T-cell (primary cell): ENCODE measurements around the gene LSAMP. TPM values are rescaled to one million over a fixed set of nuclear protein-coding genes. Genes with fewer than 3 reads are reported as not detected.

Experiments used
- ATAC-seq, 4 experiments: fragments of 200-7000 bp in 3 of 4; fragments of 150-1000 bp in 1 of 4; cut with Tn5 transposase; replicated peaks in 1 of 4; 1 replicate in 3 of 4; 2 replicates in 1 of 4; pipeline ENCODE4 v1.10.0; 2021; ENCODE audit warnings: moderate library complexity in 3 of 4, mild to moderate bottlenecking in 2 of 4, moderate number of reproducible peaks in 1 of 4
- CTCF ChIA-PET, 2 donors: fragments of 300-600 bp; sonication (Branson Sonifier 250); formaldehyde crosslinking; loops; one replicate each; lab custom pipeline; 2022; ENCODE audit warnings: antibody characterized with exemption in 2 of 2; lab: Charles Lee
- POLR2A ChIA-PET, 2 donors: fragments of 300-600 bp; sonication (Branson Sonifier 250); formaldehyde crosslinking; loops; one replicate each; lab custom pipeline; 2022; ENCODE audit warnings: antibody characterized with exemption in 2 of 2; lab: Charles Lee
- DNase-seq, 35 experiments: peaks; one replicate each; pipeline versions ENCODE4 v3.0.0 to v3.0.0-alpha.2; 2013 to 2023
- H3K27ac ChIP-seq: one replicate; pipeline ENCODE4 v1.5.1; 2013; ENCODE audit warnings: low read length
- H3K27me3 ChIP-seq, 2 experiments: replicated peaks in 1 of 2; 1 replicate in 1 of 2; 2 replicates in 1 of 2; pipeline versions ENCODE4 v1.6.1 to v1.7.0; 2013; ENCODE audit warnings: low read length in 1 of 2, mixed read lengths in 1 of 2; ENCODE audit not compliant: control insufficient read depth in 2 of 2, insufficient read depth in 2 of 2; ENCODE audit errors: extremely low read depth in 1 of 2
- H3K36me3 ChIP-seq, 2 donors: 1 replicate in 1 of 2; 2 replicates in 1 of 2; pipeline versions ENCODE4 v1.6.1 to v1.7.0; 2013; ENCODE audit warnings: low read length in 1 of 2; ENCODE audit not compliant: control insufficient read depth in 2 of 2, insufficient read depth in 1 of 2; ENCODE audit errors: extremely low read depth in 1 of 2
- H3K4me1 ChIP-seq, 2 experiments: 1 replicate in 1 of 2; 2 replicates in 1 of 2; pipeline versions ENCODE4 v1.6.1 to v1.7.0; 2013; ENCODE audit warnings: low read length in 2 of 2, mixed read lengths in 1 of 2; ENCODE audit not compliant: insufficient read depth in 2 of 2, control insufficient read depth in 1 of 2; ENCODE audit errors: extremely low read depth in 1 of 2
- H3K4me3 ChIP-seq, 2 donors: 1 replicate in 1 of 2; 2 replicates in 1 of 2; pipeline versions ENCODE4 v1.5.1 to v1.7.0; 2013; ENCODE audit warnings: mild to moderate bottlenecking in 2 of 2, low read length in 1 of 2, moderate library complexity in 1 of 2; ENCODE audit not compliant: control insufficient read depth in 1 of 2; ENCODE audit errors: extremely low read depth in 1 of 2
- H3K9me3 ChIP-seq: 2 replicates; pipeline ENCODE4 v1.7.0; 2013
- H3K27ac Mint-ChIP-seq, 2 donors: one replicate each; pipeline ENCODE4 v1.8.0; 2020 to 2021; ENCODE audit warnings: mild to moderate bottlenecking in 2 of 2, mixed read lengths in 2 of 2
- H3K27me3 Mint-ChIP-seq, 2 donors: one replicate each; pipeline ENCODE4 v1.8.0; 2021 to 2022; ENCODE audit warnings: mixed read lengths in 2 of 2
- H3K36me3 Mint-ChIP-seq: one replicate; pipeline ENCODE4 v1.8.0; 2021; ENCODE audit warnings: mixed read lengths
- H3K4me1 Mint-ChIP-seq, 3 donors: one replicate each; pipeline ENCODE4 v1.8.0; 2020 to 2022; ENCODE audit warnings: mixed read lengths in 3 of 3, mild to moderate bottlenecking in 1 of 3
- H3K4me3 Mint-ChIP-seq, 3 donors: one replicate each; pipeline ENCODE4 v1.8.0; 2020 to 2022; ENCODE audit warnings: mild to moderate bottlenecking in 3 of 3, mixed read lengths in 3 of 3, moderate library complexity in 3 of 3
- H3K9me3 Mint-ChIP-seq, 3 donors: one replicate each; pipeline ENCODE4 v1.8.0; 2020 to 2022; ENCODE audit warnings: mixed read lengths in 3 of 3
- WGBS: methylation state at CpG from one replicate; pipeline ENCODE4 v1.1.5; 2013; ENCODE audit warnings: missing lambda C conversion rate; ENCODE audit not compliant: insufficient coverage; 5-methylcytosine and 5-hydroxymethylcytosine counted together
- total RNA-seq, 35 experiments: library from RNA in 6 of 35; stranded (reverse) in 6 of 35; fragments of 120-200 nt in 1 of 35; gene quantifications; one replicate each; pipeline versions ENCODE4 v1.2.1 to v1.2.4 and lab custom pipeline; 2013 to 2026

Gene LSAMP
- total RNA-seq, 5 donors from 2014 or later (not counting 1 experiment from before 2014, with no cell fraction given): 0.03 to 0.28 (median 0.06) TPM; not detected in 2

DNA sequence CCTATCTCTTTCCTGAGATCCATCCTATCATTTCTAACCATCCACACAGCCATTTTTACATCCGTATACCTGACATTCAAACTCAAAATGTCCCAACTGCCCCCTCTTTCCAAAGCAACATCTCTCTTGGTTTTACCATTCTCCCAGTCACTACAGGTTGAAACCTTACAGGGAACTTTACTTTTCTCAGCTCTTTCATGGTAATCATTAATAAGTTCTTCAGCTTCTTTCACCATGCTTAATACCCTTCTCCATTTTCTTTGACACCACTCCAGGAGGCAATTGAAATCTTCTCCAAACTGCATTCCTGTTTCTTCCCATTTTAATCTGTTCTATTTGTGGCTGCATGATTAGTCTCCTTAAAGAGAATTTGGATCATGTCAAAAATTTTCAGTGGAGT, 469.5 kb downstream of the LSAMP start:
- Histone ChIP-seq H3K27ac (no peak overlapping the region), H3K36me3 (no peaks in the 10 kb centered on the region), H3K27me3 (no peaks in the 10 kb centered on the region), H3K9me3 (no peaks in the 10 kb centered on the region), H3K4me3 (no peak overlapping the region), H3K4me1 (no peaks in the 10 kb centered on the region)
- DNase-seq: no peak
- no peak overlapping the region for H3K27ac Mint-ChIP-seq
- peaks cover 2 to 4% (median 3%) of the 10 kb centered on the region in 3 donors for H3K9me3 Mint-ChIP-seq
- H3K4me1 Mint-ChIP-seq: no peaks in the 10 kb centered on the region
- peaks cover 0 to 5% of the 10 kb centered on the region in 2 donors for H3K27me3 Mint-ChIP-seq
- H3K36me3 Mint-ChIP-seq: no peaks in the 10 kb centered on the region
- no peak for ATAC-seq
- WGBS: 65% methylated on average over 1 of the region's 1 CpG
- ChIA-PET CTCF (no interaction called here), POLR2A (no interaction called here)
- H3K4me3 Mint-ChIP-seq: no peak overlapping the region

DNA sequence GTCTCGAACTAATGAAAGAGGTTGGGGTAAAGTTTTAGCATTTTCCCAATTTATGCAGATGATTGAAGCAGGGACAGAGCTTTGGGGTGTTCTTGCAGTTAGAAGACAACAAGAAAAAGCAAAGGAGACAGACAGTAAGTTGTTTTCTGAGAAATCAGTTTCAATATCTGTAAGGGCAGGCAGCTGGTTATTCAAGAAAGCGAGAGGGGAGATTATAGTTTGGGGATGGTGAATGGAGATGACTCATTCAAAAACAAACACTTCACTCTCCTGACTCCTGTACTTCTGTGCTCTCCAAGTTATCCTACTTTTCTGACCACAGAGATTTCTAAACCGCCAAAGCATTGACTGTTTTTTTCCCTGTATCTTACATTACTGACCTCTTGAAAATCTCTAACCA, 469.9 kb downstream of the LSAMP start:
- Histone ChIP-seq H3K9me3 (no peaks in the 10 kb centered on the region), H3K4me3 (no peak overlapping the region), H3K27me3 (no peaks in the 10 kb centered on the region), H3K4me1 (no peaks in the 10 kb centered on the region), H3K27ac (no peak overlapping the region), H3K36me3 (no peaks in the 10 kb centered on the region)
- POLR2A ChIA-PET: no interaction called here
- DNase-seq (no peak), ATAC-seq (no peak)
- Mint-ChIP-seq H3K9me3 (peaks cover 2 to 4% (median 3%) of the 10 kb centered on the region in 3 donors), H3K4me1 (no peaks in the 10 kb centered on the region), H3K27ac (no peak overlapping the region), H3K4me3 (no peak overlapping the region), H3K27me3 (peaks cover 0 to 5% of the 10 kb centered on the region in 2 donors), H3K36me3 (no peaks in the 10 kb centered on the region)
- CTCF ChIA-PET: no interaction called here
- 80% methylated on average over 2 of the region's 3 CpGs for WGBS

DNA sequence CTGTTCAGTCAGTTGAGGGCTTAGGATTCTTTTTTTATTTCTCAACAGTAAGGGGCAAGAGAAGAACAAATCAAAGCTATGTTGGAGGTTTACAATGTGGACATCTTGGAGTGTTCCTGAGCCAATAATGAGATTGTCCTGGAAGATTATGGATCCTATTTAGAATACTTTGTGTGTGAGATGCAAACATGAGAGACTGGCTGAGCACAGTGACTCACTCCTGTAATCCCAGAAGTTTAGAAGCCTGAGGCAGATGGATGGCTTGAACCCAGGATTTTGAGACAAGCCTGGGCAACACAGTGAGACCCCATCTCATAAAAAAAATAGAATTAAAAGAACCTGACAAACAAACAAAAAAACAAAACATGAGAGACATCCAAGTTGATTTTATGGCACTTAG, 470.3 kb downstream of the LSAMP start:
- Histone ChIP-seq H3K9me3 (no peaks in the 10 kb centered on the region), H3K4me1 (no peaks in the 10 kb centered on the region), H3K27ac (no peak overlapping the region), H3K27me3 (no peaks in the 10 kb centered on the region), H3K4me3 (no peak overlapping the region), H3K36me3 (no peaks in the 10 kb centered on the region)
- DNase-seq (no peak), ATAC-seq (no peak)
- H3K9me3 Mint-ChIP-seq: peaks cover 2 to 4% (median 3%) of the 10 kb centered on the region in 3 donors
- CTCF ChIA-PET: no interaction called here
- no peaks in the 10 kb centered on the region for H3K36me3 Mint-ChIP-seq
- H3K27me3 Mint-ChIP-seq: peaks cover 0 to 5% of the 10 kb centered on the region in 2 donors
- H3K4me3 Mint-ChIP-seq: no peak overlapping the region
- POLR2A ChIA-PET: interaction anchor here in 1 of 2 donors (0.6 kb wide), 1 partner anchor 33 kb away, joined by 3 read pairs; no protein-coding TSS in a partner anchor
- no peaks in the 10 kb centered on the region for H3K4me1 Mint-ChIP-seq
- no peak overlapping the region for H3K27ac Mint-ChIP-seq

DNA sequence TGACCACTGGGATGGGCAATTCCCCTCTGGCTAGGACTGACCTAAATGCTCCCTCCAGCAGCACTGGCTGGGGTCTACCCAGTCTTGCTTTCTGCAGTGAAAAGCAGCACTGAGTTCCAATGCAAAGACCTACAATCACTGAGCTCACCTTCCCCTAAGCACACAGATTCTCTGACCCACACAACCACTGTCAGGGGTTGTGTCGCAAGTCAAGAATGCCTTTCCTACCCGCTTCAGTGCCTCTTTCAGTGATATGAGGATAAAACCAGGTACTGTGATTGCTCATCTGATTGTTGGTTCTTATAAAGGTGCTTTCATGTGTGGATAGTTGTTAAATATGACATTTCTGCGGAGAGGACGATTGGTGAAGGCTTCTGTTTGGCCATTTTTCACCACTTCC, 476.4 kb downstream of the LSAMP start:
- Histone ChIP-seq H3K9me3 (no peaks in the 10 kb centered on the region), H3K27me3 (peaks cover 0 to 6% of the 10 kb centered on the region in 2 experiments), H3K4me1 (no peaks in the 10 kb centered on the region), H3K27ac (no peak overlapping the region), H3K36me3 (no peaks in the 10 kb centered on the region), H3K4me3 (no peak overlapping the region)
- Mint-ChIP-seq H3K36me3 (no peaks in the 10 kb centered on the region), H3K9me3 (peaks cover 0 to 4% (median 3%) of the 10 kb centered on the region in 3 donors), H3K27me3 (peaks cover 0 to 5% of the 10 kb centered on the region in 2 donors), H3K27ac (no peak overlapping the region), H3K4me3 (no peak overlapping the region), H3K4me1 (no peaks in the 10 kb centered on the region)
- no peak for DNase-seq
- ATAC-seq: no peak
- CTCF ChIA-PET: no interaction called here
- POLR2A ChIA-PET: no interaction called here
- WGBS: no CpG with 5 or more reads among the region's 4 CpGs

DNA sequence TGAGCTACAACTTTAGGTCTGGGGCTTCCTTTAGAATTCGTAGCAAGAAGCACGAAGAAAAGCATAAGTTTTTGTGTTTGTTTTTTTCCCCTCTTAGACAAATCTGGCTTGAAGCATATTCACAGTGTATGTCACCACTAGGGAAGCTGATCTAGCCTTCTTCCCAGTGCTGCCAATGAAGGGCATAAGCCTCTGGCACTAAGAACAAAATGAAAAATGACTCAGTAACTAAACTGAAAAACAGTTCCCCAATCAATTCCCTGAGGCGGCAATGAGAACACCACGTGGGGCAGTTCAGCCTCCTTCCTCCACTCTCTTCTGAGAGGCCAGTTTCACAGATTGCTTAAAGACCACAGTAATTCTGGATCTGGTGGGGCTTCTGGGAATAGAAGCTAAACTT, 483.9 kb downstream of the LSAMP start:
- H3K4me1 Mint-ChIP-seq: no peaks in the 10 kb centered on the region
- H3K9me3 Mint-ChIP-seq: no peaks in the 10 kb centered on the region
- WGBS: no CpG with 5 or more reads among the region's 4 CpGs
- H3K27me3 ChIP-seq: no peaks in the 10 kb centered on the region
- ChIA-PET POLR2A (no interaction called here), CTCF (no interaction called here)
- H3K36me3 ChIP-seq: no peaks in the 10 kb centered on the region
- H3K4me1 ChIP-seq: no peaks in the 10 kb centered on the region
- no peak overlapping the region for H3K4me3 Mint-ChIP-seq
- no peak overlapping the region for H3K27ac Mint-ChIP-seq
- H3K27me3 Mint-ChIP-seq: no peaks in the 10 kb centered on the region
- ATAC-seq (no peak), DNase-seq (no peak)
- H3K27ac ChIP-seq: no peak overlapping the region
- no peak overlapping the region for H3K4me3 ChIP-seq
- no peaks in the 10 kb centered on the region for H3K36me3 Mint-ChIP-seq
- H3K9me3 ChIP-seq: no peaks in the 10 kb centered on the region

DNA sequence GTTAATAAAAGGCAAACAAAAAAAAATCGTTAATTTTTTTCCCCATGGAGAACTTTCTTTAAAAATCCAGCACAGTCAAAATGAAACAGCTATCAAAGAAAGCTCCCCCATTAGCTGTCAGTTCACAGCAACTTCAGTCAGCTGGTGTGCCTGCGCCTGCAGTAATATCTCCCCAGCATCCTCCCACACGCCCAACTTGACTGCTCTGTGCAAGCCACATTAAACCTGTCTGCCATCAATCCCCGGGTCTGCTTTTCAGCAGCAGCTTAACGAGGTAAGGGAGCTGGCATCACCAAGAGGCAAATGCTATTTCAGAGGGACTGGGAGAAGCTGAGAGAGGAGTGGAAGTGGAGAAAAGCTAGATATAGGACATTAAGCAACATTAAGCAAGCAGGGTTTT, 484.5 kb downstream of the LSAMP start:
- H3K27me3 Mint-ChIP-seq: no peaks in the 10 kb centered on the region
- ATAC-seq (no peak), DNase-seq (no peak)
- H3K9me3 Mint-ChIP-seq: no peaks in the 10 kb centered on the region
- ChIA-PET CTCF (no interaction called here), POLR2A (no interaction called here)
- H3K4me3 ChIP-seq: no peak overlapping the region
- no peaks in the 10 kb centered on the region for H3K9me3 ChIP-seq
- no peaks in the 10 kb centered on the region for H3K4me1 ChIP-seq
- no peaks in the 10 kb centered on the region for H3K36me3 Mint-ChIP-seq
- H3K36me3 ChIP-seq: no peaks in the 10 kb centered on the region
- no peaks in the 10 kb centered on the region for H3K27me3 ChIP-seq
- WGBS: 68% methylated on average over 3 of the region's 5 CpGs
- no peaks in the 10 kb centered on the region for H3K4me1 Mint-ChIP-seq
- no peak overlapping the region for H3K27ac ChIP-seq
- H3K4me3 Mint-ChIP-seq: no peak overlapping the region
- no peak overlapping the region for H3K27ac Mint-ChIP-seq

DNA sequence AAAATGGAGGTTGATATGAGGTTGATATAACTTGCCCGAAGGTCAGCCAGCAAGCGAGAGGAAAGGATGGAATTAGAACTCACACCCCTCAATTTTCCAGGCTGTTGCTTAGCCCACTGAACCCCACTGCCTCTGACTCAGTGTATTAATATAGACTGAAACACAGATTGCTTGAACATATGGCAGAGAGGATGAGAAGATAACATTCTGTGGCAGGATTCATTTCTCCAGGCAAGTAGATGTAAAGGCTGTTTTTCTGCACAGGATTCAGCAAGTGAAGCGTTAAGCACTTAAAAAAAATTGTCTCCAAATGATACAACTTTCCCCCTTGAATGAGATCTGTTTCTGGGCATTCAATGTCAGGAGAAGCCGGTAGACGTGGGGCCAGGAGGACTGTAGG, 486.8 kb downstream of the LSAMP start:
- Mint-ChIP-seq H3K27me3 (no peaks in the 10 kb centered on the region), H3K9me3 (no peaks in the 10 kb centered on the region), H3K4me3 (no peak overlapping the region), H3K27ac (no peak overlapping the region), H3K36me3 (no peaks in the 10 kb centered on the region), H3K4me1 (no peaks in the 10 kb centered on the region)
- no peak for ATAC-seq
- CTCF ChIA-PET: no interaction called here
- WGBS: no CpG with 5 or more reads among the region's 5 CpGs
- no peak for DNase-seq
- H3K27me3 ChIP-seq: no peaks in the 10 kb centered on the region
- no peak overlapping the region for H3K27ac ChIP-seq
- no peaks in the 10 kb centered on the region for H3K9me3 ChIP-seq
- no peak overlapping the region for H3K4me3 ChIP-seq
- no peaks in the 10 kb centered on the region for H3K4me1 ChIP-seq
- POLR2A ChIA-PET: no interaction called here
- H3K36me3 ChIP-seq: no peaks in the 10 kb centered on the region
